Breast epithelium (tissue), 4 donors: ENCODE data around the gene DNAJB8. TPM values are rescaled to one million over a fixed set of nuclear protein-coding genes. Genes with fewer than 3 reads are reported as not detected.
A peak's percentile ranks its signal among the peaks of the same experiment; 100 is the strongest.

Experiments used
- DNase-seq, 2 donors: peaks; one replicate each; pipeline ENCODE4 v3.0.0-alpha.2; 2019; ENCODE audit warnings: low spot score in 2 of 2
- H3K27ac ChIP-seq, 2 donors: fragments of 200-600 bp; sonication (generic) in 1 of 2; one replicate each; pipeline ENCODE4 v1.5.1; 2016 to 2019; ENCODE audit warnings: mild to moderate bottlenecking in 1 of 2
- H3K27me3 ChIP-seq, 2 donors: fragments of 200-600 bp; sonication (generic) in 1 of 2; one replicate each; pipeline versions ENCODE4 v1.5.1 to v1.6.0; 2017 to 2019; ENCODE audit warnings: control low read depth in 1 of 2, mild to moderate bottlenecking in 1 of 2
- H3K36me3 ChIP-seq: fragments of 200-600 bp; one replicate; pipeline ENCODE4 v1.5.1; 2019
- H3K4me1 ChIP-seq, 2 donors: fragments of 200-600 bp; sonication (generic); one replicate each; pipeline ENCODE4 v1.5.1; 2016 to 2019; ENCODE audit warnings: control low read depth in 1 of 2
- H3K4me3 ChIP-seq, 3 donors: fragments of 200-600 bp; sonication (generic); 1 replicate in 2 of 3; 2 replicates in 1 of 3; pipeline ENCODE4 v1.5.1; 2016 to 2019; ENCODE audit warnings: mild to moderate bottlenecking in 3 of 3, moderate library complexity in 2 of 3
- H3K9me3 ChIP-seq, 2 donors: fragments of 200-600 bp; sonication (generic) in 1 of 2; one replicate each; pipeline ENCODE4 v1.5.1; 2016 to 2019; ENCODE audit warnings: control low read depth in 1 of 2
- POLR2A ChIP-seq: fragments of 450-650 bp; IDR thresholded peaks from one replicate; pipeline ENCODE4 v1.6.1; 2016; ENCODE audit warnings: antibody characterized with exemption, mild to moderate bottlenecking, moderate library complexity
- POLR2AphosphoS5 ChIP-seq, 3 donors: sonication (generic); formaldehyde crosslinking; IDR thresholded peaks; one replicate each; pipeline ENCODE4 v1.6.1; 2017; ENCODE audit warnings: antibody characterized with exemption in 3 of 3
- intact Hi-C: fragments of 100-400 bp; cut with DNase I; formaldehyde crosslinking; loops from one replicate; pipeline ENCODE4 v1.15.1; 2023; ENCODE audit warnings: low total_unique reads
- total RNA-seq, 3 donors: library from RNA; depleted of rRNA; stranded (reverse); fragments of >200 nt; gene quantifications; one replicate each; pipeline ENCODE4 v1.1.0, GENCODE V29; 2016
- TF ChIP-seq, protein P1 (sequence below), 3 donors: fragments of 450-650 bp; IDR thresholded peaks; one replicate each; pipeline ENCODE4 v1.5.1; 2016 to 2017; ENCODE audit warnings: antibody characterized with exemption in 3 of 3, mild to moderate bottlenecking in 3 of 3, moderate library complexity in 3 of 3

Gene DNAJB8
- total RNA-seq, 3 donors from 2014 or later = not detected

DNA sequence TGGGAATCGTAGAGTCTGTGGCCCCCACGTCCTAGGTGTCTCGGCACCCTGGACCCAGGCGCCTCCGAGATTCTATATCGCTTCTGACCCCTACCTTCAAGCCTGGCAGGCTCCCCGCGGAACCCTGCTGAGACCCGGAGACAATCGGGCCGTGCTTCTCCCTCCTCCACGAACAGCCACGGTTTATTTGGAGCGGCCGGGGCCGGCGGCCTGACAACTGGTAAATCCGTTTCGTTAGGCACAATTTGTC, 24.9 kb upstream of the DNAJB8 start:
- no peak for TF ChIP-seq POLR2A
- TF ChIP-seq POLR2AphosphoS5 (IDR thresholded peaks at IDR 0.05) = no peak
- TF ChIP-seq, protein P1, sequence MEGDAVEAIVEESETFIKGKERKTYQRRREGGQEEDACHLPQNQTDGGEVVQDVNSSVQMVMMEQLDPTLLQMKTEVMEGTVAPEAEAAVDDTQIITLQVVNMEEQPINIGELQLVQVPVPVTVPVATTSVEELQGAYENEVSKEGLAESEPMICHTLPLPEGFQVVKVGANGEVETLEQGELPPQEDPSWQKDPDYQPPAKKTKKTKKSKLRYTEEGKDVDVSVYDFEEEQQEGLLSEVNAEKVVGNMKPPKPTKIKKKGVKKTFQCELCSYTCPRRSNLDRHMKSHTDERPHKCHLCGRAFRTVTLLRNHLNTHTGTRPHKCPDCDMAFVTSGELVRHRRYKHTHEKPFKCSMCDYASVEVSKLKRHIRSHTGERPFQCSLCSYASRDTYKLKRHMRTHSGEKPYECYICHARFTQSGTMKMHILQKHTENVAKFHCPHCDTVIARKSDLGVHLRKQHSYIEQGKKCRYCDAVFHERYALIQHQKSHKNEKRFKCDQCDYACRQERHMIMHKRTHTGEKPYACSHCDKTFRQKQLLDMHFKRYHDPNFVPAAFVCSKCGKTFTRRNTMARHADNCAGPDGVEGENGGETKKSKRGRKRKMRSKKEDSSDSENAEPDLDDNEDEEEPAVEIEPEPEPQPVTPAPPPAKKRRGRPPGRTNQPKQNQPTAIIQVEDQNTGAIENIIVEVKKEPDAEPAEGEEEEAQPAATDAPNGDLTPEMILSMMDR (IDR thresholded peaks at IDR 0.05) = no peak
- Histone ChIP-seq H3K4me1 (peaks cover 17 to 22% of the 10 kb centered on the region in 2 donors), H3K36me3 (no peaks in the 10 kb centered on the region), H3K27ac (no peak overlapping the region), H3K9me3 (no peaks in the 10 kb centered on the region), H3K27me3 (peaks cover 6 to 97% of the 10 kb centered on the region in 2 donors), H3K4me3 (peak overlapping the region in 1 of 3 donors; percentile 14)
- intact Hi-C loops = loop anchor here (10.0 kb wide), 1 partner anchor 67 kb away; no protein-coding TSS in a partner anchor
- no peak for DNase-seq

DNA sequence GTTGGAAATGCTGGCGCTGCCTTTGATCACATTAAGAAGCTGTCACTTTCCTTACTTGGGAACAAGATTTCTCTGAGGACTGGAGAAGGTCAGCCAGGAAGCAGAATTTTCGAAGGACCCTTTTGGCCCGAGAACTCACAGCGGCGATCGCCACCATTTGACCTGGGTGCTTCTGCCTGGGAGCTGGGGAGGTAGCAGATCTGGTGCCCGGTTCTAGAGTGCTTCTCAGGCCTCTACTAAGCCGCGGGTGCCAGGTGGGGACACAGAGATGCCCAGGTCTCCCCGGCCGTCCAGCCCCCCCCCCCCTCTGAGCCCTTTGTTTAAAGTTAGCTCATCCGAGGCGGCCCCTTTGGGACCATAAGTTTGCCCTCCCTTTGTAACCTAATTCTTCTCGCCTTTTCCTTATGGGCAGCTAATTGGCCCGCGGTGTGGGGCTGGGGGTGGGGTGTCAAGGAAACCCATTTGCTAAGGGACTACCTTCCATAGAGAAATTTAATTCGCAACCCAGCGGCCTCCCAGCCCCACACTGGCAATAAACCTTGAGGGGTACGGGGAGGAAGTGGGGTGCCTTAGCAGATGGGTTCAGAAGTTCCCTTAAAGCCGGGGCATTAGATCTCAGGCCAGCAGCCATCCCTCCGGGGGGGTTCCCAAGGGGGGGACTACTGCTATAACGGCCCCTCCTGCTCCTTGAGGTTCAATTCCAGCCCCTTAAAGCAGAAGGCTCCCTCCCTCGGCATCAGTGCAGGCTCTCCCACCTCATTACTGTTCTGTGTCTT, 24.4 kb upstream of the DNAJB8 start:
- H3K9me3 ChIP-seq = no peaks in the 10 kb centered on the region
- peak overlapping the region in 2 of 3 donors; percentile 14 to 76 for H3K4me3 ChIP-seq
- peaks cover 9 to 97% of the 10 kb centered on the region in 2 donors for H3K27me3 ChIP-seq
- no peak overlapping the region for H3K27ac ChIP-seq
- intact Hi-C loops = loop anchor here (10.0 kb wide), 1 partner anchor 66 kb away; no protein-coding TSS in a partner anchor
- no peaks in the 10 kb centered on the region for H3K36me3 ChIP-seq
- H3K4me1 ChIP-seq = peaks cover 17 to 24% of the 10 kb centered on the region in 2 donors
- TF ChIP-seq POLR2A (no peak), POLR2AphosphoS5 (IDR thresholded peaks at IDR 0.05) (no peak)
- TF ChIP-seq, protein P1 (IDR thresholded peaks at IDR 0.05) = no peak
- DNase-seq = no peak

DNA sequence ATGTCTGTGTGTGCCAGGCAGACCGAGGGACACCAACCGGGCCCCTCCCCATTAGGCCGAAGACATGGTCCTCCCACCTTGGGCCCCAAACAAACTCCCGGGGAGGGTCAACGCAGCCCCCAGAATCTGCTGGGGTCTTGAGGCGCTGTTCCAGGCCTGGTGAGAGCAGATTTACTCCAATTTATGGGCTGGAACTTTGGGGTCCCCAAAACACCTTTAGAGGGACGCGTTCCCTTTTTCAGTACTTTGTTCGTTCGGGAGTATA, 23.9 kb upstream of the DNAJB8 start:
- Histone ChIP-seq H3K9me3 (no peaks in the 10 kb centered on the region), H3K36me3 (no peaks in the 10 kb centered on the region), H3K4me3 (peak overlapping the region; percentile 50 to 76 (median 55)), H3K27me3 (peaks cover 9 to 100% of the 10 kb centered on the region in 2 donors), H3K4me1 (peaks cover 17 to 24% of the 10 kb centered on the region in 2 donors), H3K27ac (no peak overlapping the region)
- TF ChIP-seq POLR2A (no peak), POLR2AphosphoS5 (IDR thresholded peaks at IDR 0.05) (no peak)
- TF ChIP-seq, protein P1 (IDR thresholded peaks at IDR 0.05) = no peak
- intact Hi-C loops = loop anchor here (10.0 kb wide), 1 partner anchor 66 kb away; no protein-coding TSS in a partner anchor
- no peak for DNase-seq

DNA sequence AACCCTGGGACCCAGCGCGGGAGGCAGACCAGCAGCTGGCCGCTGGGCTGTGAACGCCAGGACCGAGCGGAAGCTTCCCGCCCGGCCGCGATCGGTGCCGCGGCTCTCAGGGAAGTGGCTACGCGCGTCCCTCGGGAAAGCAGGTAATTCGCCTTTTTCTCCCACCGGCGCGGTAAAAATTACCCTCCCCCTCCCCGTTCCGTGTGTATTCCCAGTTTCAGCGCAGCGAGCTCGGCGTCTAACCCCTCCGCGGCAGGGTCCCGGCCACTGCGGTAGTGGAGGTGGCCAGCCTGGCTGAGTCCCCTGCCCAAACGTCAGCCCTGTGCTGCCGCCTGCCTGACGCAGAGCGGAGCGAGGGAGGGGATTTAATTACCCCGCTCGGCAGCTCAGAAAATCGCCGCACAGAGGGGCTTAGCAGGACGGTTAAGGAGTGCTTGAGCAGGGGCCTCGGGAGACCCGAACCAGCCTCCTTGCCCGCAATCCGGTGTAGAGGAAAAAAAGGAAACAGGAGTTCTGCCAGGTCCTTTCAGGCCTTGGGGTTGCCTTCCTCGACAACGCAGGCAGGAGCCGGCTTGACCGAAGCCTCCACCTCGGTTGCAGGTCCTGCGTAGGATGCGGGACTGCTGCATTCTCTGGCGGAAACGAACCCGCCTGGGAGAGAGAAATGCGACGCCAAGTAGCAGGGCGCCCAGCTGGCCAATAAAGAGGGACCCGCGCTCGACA, 23.4 kb upstream of the DNAJB8 start:
- Histone ChIP-seq H3K9me3 (no peaks in the 10 kb centered on the region), H3K27ac (peak overlapping the region; percentile 48 to 77), H3K4me1 (peaks cover 17 to 24% of the 10 kb centered on the region in 2 donors), H3K36me3 (no peaks in the 10 kb centered on the region), H3K27me3 (peaks cover 9 to 100% of the 10 kb centered on the region in 2 donors), H3K4me3 (peak overlapping the region; percentile 50 to 76 (median 55))
- intact Hi-C loops = loop anchor here (5.0 to 10.0 kb wide), 3 partner anchors 65 to 527 kb away; no protein-coding TSS in a partner anchor
- TF ChIP-seq, protein P1 (IDR thresholded peaks at IDR 0.05) = no peak
- no peak for TF ChIP-seq POLR2A
- TF ChIP-seq POLR2AphosphoS5 (IDR thresholded peaks at IDR 0.05) = no peak
- DNase-seq = peak in 1 of 2 donors; percentile 51

DNA sequence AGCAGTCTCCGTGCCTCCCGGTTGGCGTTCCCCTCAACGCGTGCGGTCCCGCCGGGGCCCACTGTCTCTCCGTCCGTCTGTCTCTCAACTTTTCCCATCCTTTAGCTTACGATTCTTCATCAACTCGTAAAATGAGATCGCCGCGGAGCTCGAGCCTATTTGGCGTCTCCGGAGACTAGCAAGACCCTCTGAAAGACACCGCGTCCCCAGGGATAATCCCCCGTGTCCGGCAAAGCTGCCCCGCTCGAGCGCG, 22.9 kb upstream of the DNAJB8 start:
- intact Hi-C loops = loop anchor here (5.0 to 10.0 kb wide), 2 partner anchors 405 to 528 kb away; no protein-coding TSS in a partner anchor
- Histone ChIP-seq H3K9me3 (no peaks in the 10 kb centered on the region), H3K36me3 (no peaks in the 10 kb centered on the region), H3K27me3 (peaks cover 9 to 100% of the 10 kb centered on the region in 2 donors), H3K4me3 (peak overlapping the region; percentile 50 to 76 (median 55)), H3K4me1 (peaks cover 17 to 24% of the 10 kb centered on the region in 2 donors), H3K27ac (peak overlapping the region; percentile 48 to 77)
- TF ChIP-seq POLR2AphosphoS5 (IDR thresholded peaks at IDR 0.05) (no peak), POLR2A (no peak)
- TF ChIP-seq, protein P1 (IDR thresholded peaks at IDR 0.05) = no peak
- no peak for DNase-seq
